Measurements from ENCODE around the gene MRPL39.

The MRPL39 gene

GRCh38 chr21:25560891-25561290 lies 46.4 kb downstream of the MRPL39 start:
- no peak overlapping the region for H3K27ac ChIP-seq
- no peak overlapping the region for H3K4me3 ChIP-seq (ENCODE audit: low read depth, low read length)
- in situ Hi-C loops (cut with HindIII; ENCODE audit: low pct_ligation_motif_present, low sequenced_read_pairs), result no loop called here
- no peaks in the 10 kb centered on the region for H3K36me3 ChIP-seq (replicated peaks)
- DNase-seq, result no peak
- no peak for TF ChIP-seq CTCF (IDR thresholded peaks at IDR 0.05; ENCODE audit: low read depth, low read length, missing control alignments)
- no peaks in the 10 kb centered on the region for H3K27me3 ChIP-seq (replicated peaks)

- in situ Hi-C loops (cut with HindIII; ENCODE audit: low pct_ligation_motif_present, low sequenced_read_pairs), result no loop called here
- H3K4me3 ChIP-seq (ENCODE audit: low read depth, low read length), result no peak overlapping the region
- DNase-seq, result no peak
- no peak overlapping the region for H3K27ac ChIP-seq
- no peaks in the 10 kb centered on the region for H3K36me3 ChIP-seq (replicated peaks)
- no peaks in the 10 kb centered on the region for H3K27me3 ChIP-seq (replicated peaks)
- TF ChIP-seq CTCF (IDR thresholded peaks at IDR 0.05; ENCODE audit: low read depth, low read length, missing control alignments), result no peak
Measured at GRCh38 chr21:25560271-25560685, 47.0 kb downstream of the MRPL39 start.

- H3K4me3 ChIP-seq (ENCODE audit: low read depth, low read length), result no peak overlapping the region
- H3K27me3 ChIP-seq (replicated peaks), result no peaks in the 10 kb centered on the region
- no peak for TF ChIP-seq CTCF (IDR thresholded peaks at IDR 0.05; ENCODE audit: low read depth, low read length, missing control alignments)
- no peak for DNase-seq
- no peak overlapping the region for H3K27ac ChIP-seq
- H3K36me3 ChIP-seq (replicated peaks), result no peaks in the 10 kb centered on the region
- in situ Hi-C loops (cut with HindIII; ENCODE audit: low pct_ligation_motif_present, low sequenced_read_pairs), result no loop called here
Measured at GRCh38 chr21:25559746-25560145, 47.5 kb downstream of the MRPL39 start.

- no peak overlapping the region for H3K27ac ChIP-seq
- H3K4me3 ChIP-seq (ENCODE audit: low read depth, low read length), result no peak overlapping the region
- no peak for TF ChIP-seq CTCF (IDR thresholded peaks at IDR 0.05; ENCODE audit: low read depth, low read length, missing control alignments)
- H3K27me3 ChIP-seq (replicated peaks), result no peaks in the 10 kb centered on the region
- H3K36me3 ChIP-seq (replicated peaks), result no peaks in the 10 kb centered on the region
- no peak for DNase-seq
- in situ Hi-C loops (cut with HindIII; ENCODE audit: low pct_ligation_motif_present, low sequenced_read_pairs), result no loop called here
Measured at GRCh38 chr21:25558123-25558522, 49.2 kb downstream of the MRPL39 start.

- TF ChIP-seq CTCF (IDR thresholded peaks at IDR 0.05; ENCODE audit: low read depth, low read length, missing control alignments), result no peak
- Histone ChIP-seq H3K27ac (no peak overlapping the region), H3K4me3 (ENCODE audit: low read depth, low read length) (no peak overlapping the region), H3K36me3 (replicated peaks) (no peaks in the 10 kb centered on the region), H3K27me3 (replicated peaks) (no peaks in the 10 kb centered on the region)
- DNase-seq, result no peak
- in situ Hi-C loops (cut with HindIII; ENCODE audit: low pct_ligation_motif_present, low sequenced_read_pairs), result no loop called here
Measured at GRCh38 chr21:25557180-25557579, 50.1 kb downstream of the MRPL39 start.

- no peak for TF ChIP-seq CTCF (IDR thresholded peaks at IDR 0.05; ENCODE audit: low read depth, low read length, missing control alignments)
- DNase-seq, result no peak
- H3K27me3 ChIP-seq (replicated peaks), result no peaks in the 10 kb centered on the region
- H3K27ac ChIP-seq, result no peak overlapping the region
- no peaks in the 10 kb centered on the region for H3K36me3 ChIP-seq (replicated peaks)
- H3K4me3 ChIP-seq (ENCODE audit: low read depth, low read length), result no peak overlapping the region
- in situ Hi-C loops (cut with HindIII; ENCODE audit: low pct_ligation_motif_present, low sequenced_read_pairs), result no loop called here
Measured at GRCh38 chr21:25556091-25556490, 51.2 kb downstream of the MRPL39 start.
